IPS DF 19.7 (cell line): ENCODE results near the gene LARP4.
"Not testable (repeated sequence)": the region's sequence is repeated elsewhere in the genome, so short reads cannot be mapped to it uniquely, and the experiment has no call there.

Experiments used
- DNase-seq: peaks from one replicate; pipeline ENCODE4 v3.0.0-alpha.2; 2013; ENCODE audit warnings: low read depth, low spot score

The LARP4 gene

GRCh38 chr12:50401500-50402081 is 906 bp downstream of the LARP4 start:
- no peak for DNase-seq

- DNase-seq, result no peak
Observed at GRCh38 chr12:50402264-50403000, 1.7 kb downstream of the LARP4 start.

- no peak for DNase-seq
Observed at GRCh38 chr12:50403001-50403440, 2.3 kb downstream of the LARP4 start.

- no peak for DNase-seq
Observed at GRCh38 chr12:50404307-50404706, 3.6 kb downstream of the LARP4 start.

GRCh38 chr12:50411051-50411660 is 10.5 kb downstream of the LARP4 start:
- no peak for DNase-seq

- DNase-seq, result no peak
Observed at GRCh38 chr12:50415899-50416479, 15.3 kb downstream of the LARP4 start.

GRCh38 chr12:50419112-50419909 is 18.6 kb downstream of the LARP4 start:
- DNase-seq, result no peak

GRCh38 chr12:50422855-50423254 is 22.2 kb downstream of the LARP4 start:
- DNase-seq, result not testable (repeated sequence)

GRCh38 chr12:50423342-50423741 is 22.7 kb downstream of the LARP4 start:
- not testable (repeated sequence) for DNase-seq

GRCh38 chr12:50425589-50426258 is 25.0 kb downstream of the LARP4 start:
- peak; percentile 64 for DNase-seq

GRCh38 chr12:50431656-50432055 is 31.0 kb downstream of the LARP4 start:
- DNase-seq, result not testable (repeated sequence)

GRCh38 chr12:50440288-50440687 is 39.6 kb downstream of the LARP4 start:
- no peak for DNase-seq

GRCh38 chr12:50441763-50442162 is 41.1 kb downstream of the LARP4 start:
- no peak for DNase-seq

- no peak for DNase-seq
Observed at GRCh38 chr12:50442178-50442908, 41.7 kb downstream of the LARP4 start.

- not testable (repeated sequence) for DNase-seq
Observed at GRCh38 chr12:50449671-50450070, 49.0 kb downstream of the LARP4 start.

- no peak for DNase-seq
Observed at GRCh38 chr12:50452795-50453194, 52.1 kb downstream of the LARP4 start.

- no peak for DNase-seq
Observed at GRCh38 chr12:50453872-50454271, 53.2 kb downstream of the LARP4 start.

- DNase-seq, result no peak
Observed at GRCh38 chr12:50458606-50459005, 57.9 kb downstream of the LARP4 start.

GRCh38 chr12:50467439-50467838 is 66.8 kb downstream of the LARP4 start:
- DNase-seq, result no peak

GRCh38 chr12:50477241-50477832 is 76.7 kb downstream of the LARP4 start:
- DNase-seq, result no peak
